Right lobe of liver (tissue), 4 donors: ENCODE data around the gene RPS29.

Experiments used
- CTCF ChIP-seq, 4 donors: fragments of 200-600 bp in 3 of 4; fragments of 450-650 bp in 1 of 4; IDR thresholded peaks; one replicate each; pipeline versions ENCODE4 v1.5.1 to v1.8.0; 2016 to 2022; ENCODE audit warnings: antibody characterized with exemption in 4 of 4, mild to moderate bottlenecking in 2 of 4
- POLR2A ChIP-seq: fragments of 450-650 bp; IDR thresholded peaks from one replicate; pipeline ENCODE4 v1.6.1; 2017; ENCODE audit warnings: antibody characterized with exemption, mild to moderate bottlenecking
- donor health status: DM: no; HTN: no; CAD: no.
- donor health status: DM: no; HTN: no; CAD: no.
- donor health status: DM: no; HTN: yes; CAD: no.

DNA sequence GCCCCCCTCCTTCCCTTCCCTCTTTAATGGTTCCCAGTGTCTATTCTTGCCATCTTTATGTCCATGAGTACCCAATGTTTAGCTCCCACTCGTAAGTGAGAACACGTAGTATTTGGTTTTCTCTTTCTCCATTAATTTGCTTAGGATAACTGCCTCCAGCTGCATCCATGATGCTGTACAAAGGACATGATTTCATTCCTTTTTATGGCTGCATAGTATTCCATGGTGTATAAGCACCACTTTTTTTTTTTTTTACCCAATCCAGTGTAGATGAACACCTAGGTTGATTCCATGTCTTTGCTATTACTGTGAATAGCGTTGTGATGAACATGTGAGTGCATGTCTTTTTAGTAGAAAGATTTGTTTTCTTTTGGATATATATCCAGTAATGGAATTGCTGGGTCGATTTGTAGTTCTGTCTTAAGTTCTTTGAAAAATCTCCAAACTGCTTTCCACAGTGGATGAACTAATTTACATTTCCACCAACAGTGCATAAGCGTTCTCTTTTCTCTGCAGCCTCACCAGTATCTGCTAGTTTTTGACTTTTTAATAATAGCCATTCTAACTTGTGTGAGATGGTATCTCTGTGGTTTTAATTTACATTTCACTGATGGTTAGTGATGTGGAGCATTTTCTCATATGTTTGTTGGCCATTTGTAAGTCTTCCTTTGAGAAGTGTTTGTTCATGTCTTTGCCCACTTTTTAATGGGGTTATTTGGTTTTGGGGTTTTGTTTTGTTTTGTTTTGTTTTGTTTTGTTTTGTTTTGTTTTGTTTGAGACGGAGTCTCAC, 26.0 kb downstream of the RPS29 start:
- TF ChIP-seq POLR2A (no peak), CTCF (IDR thresholded peaks at IDR 0.05) (no peak)
